22Rv1 (cell line): ENCODE data around the gene LUM.

ENCODE experiments used
- H3K27ac ChIP-seq: fragments of 450-650 bp; 2 replicates; pipeline ENCODE4 v1.5.1; 2017
- CTCF ChIP-seq: fragments of 450-650 bp; IDR thresholded peaks from 2 replicates; pipeline ENCODE4 v1.5.1; 2017; ENCODE audit warnings: mild to moderate bottlenecking
- ZFX ChIP-seq: fragments of 450-650 bp; IDR thresholded peaks from 2 replicates; pipeline ENCODE4 v1.6.1; 2017; ENCODE audit warnings: antibody characterized with exemption, borderline replicate concordance

LUM gene

DNA sequence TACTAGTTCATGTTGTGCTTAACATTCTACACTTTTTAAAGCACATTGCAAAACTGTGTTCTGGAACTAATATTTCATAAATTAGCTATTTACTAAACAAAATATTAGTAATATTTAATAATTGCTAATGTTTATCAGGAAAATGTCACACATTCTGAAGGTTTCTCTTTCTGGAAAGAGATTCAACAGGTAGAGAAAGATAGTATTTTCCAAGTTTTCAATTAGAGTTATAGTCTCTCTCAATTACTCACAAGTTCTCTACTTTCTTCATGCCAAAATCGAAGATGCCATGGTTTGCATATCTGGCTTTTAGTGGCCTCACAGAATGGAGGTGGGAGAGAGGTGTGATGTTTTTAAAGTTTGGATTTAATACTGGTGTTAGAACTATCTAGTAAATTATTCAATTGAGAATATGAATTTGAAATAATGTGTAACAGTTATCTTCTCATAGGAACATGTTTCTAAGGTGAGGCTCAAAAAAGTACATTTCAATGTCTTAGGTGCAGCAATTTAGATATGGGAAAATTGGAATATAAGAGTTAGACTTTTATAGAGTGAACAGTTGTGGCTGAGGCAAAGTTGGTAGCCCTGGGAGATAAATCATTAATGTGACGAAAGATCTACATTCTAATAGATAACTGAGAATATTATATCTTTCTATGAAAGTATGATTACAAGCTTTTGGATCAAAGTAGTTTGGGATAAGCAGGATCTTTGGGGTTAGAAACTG, 1.5 kb downstream of the LUM start:
- H3K27ac ChIP-seq: no peak overlapping the region
- no peak for TF ChIP-seq CTCF
- TF ChIP-seq ZFX: no peak

- TF ChIP-seq CTCF (peak; percentile 98), ZFX (no peak)
- H3K27ac ChIP-seq: no peak overlapping the region
Measured at GRCh38 chr12:91109148-91109564, 2.1 kb downstream of the LUM start.

DNA sequence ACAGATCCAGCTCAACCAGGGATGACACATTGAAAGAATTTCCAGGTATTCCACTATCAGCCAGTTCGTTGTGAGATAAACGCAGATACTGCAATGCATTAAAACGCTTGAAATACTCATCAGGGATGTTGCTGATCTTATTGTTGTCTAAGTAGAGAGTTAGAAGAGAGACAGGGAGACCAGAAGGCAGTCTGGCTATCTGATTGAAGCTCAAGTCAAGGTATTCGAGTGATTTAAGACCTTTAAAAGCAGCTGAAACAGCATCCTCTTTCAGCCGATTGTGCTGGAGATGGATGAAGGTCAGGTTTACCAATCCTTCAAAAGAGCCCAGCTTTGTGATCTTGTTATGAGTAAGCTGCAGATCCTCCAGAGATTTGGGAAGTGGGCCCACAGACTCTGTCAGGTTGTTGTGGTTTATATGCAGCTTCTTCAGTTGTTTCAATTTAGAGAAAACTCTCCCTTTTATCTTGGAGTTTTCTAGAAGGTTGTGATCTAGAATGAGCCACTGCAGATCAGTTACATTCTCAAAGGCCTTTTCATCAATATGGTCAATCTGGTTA, 3.0 kb downstream of the LUM start:
- TF ChIP-seq ZFX (no peak), CTCF (no peak)
- H3K27ac ChIP-seq: no peak overlapping the region

GRCh38 chr12:91106283-91106682, 5.0 kb downstream of the LUM start:
- no peak for TF ChIP-seq ZFX
- no peak for TF ChIP-seq CTCF
- H3K27ac ChIP-seq: no peak overlapping the region

DNA sequence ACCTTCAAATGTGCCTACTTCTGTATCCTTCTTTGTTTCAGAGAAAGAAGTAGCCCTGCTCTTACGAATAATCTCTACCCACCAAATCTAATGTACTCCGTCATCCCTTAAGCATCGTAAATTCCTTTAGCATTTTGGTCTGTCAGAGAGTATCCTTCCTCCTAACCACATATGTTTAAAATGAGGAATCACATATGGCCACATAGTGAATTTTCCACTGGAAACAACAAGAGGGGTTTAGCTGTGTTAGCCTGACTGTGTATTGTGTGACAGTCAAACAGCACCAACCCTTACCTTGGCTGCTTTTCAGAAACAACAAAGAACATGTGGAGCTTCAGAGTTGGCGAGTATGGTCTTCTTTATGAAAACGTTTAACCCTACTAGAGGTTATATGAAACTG, 5.5 kb downstream of the LUM start:
- no peak overlapping the region for H3K27ac ChIP-seq
- TF ChIP-seq ZFX (no peak), CTCF (no peak)

GRCh38 chr12:91104812-91105466, 6.4 kb downstream of the LUM start:
- H3K27ac ChIP-seq: no peak overlapping the region
- TF ChIP-seq ZFX (no peak), CTCF (no peak)

DNA sequence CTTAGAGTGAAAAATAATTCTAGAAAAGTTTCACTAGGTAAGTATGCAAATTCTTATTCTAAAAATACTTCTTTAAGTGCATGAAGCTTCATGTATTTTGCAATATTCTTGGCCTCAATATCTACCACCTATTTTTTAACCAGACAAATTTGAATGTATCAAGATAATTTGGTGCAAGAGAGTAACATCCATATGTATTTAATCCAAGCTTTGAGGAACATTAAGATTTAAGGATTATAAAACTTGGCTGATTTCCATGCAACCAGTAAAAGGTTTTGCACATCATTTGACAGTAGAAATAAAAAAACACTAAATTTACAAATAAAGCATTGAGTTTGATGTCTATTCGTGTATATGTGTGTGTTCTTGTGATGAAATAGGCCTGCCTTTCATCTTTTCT, 7.7 kb downstream of the LUM start:
- TF ChIP-seq ZFX (no peak), CTCF (no peak)
- no peak overlapping the region for H3K27ac ChIP-seq
